Astrocyte (in vitro differentiated cells and primary cell): ENCODE data around the gene AIRE. TPM values are rescaled to one million over a fixed set of nuclear protein-coding genes. Genes with fewer than 3 reads are reported as not detected.
A peak's percentile ranks its signal among the peaks of the same experiment; 100 is the strongest.

Experiments
- DNase-seq: peaks from one replicate; pipeline ENCODE4 v3.0.0-alpha.2; 2010; ENCODE audit warnings: low read depth
- FAIRE-seq: peaks from 2 replicates; lab custom pipeline; 2011; peaks lifted over from hg19 to GRCh38; lab: Jason Lieb, UNC
- H2AFZ ChIP-seq: 2 replicates; pipeline ENCODE4 v1.6.0; 2012; ENCODE audit warnings: low read depth, low read length, inconsistent platforms
- H3K27ac ChIP-seq: 2 replicates; pipeline ENCODE4 v1.5.1; 2011; ENCODE audit warnings: low read depth, low read length, inconsistent platforms
- H3K27me3 ChIP-seq: 2 replicates; pipeline ENCODE4 v1.6.0; 2011; ENCODE audit warnings: low read length, inconsistent platforms; ENCODE audit not compliant: insufficient read depth
- H3K36me3 ChIP-seq: 2 replicates; pipeline ENCODE4 v1.5.1; 2011; ENCODE audit warnings: low read length, inconsistent platforms; ENCODE audit not compliant: insufficient read depth
- H3K4me1 ChIP-seq: 2 replicates; pipeline ENCODE4 v1.5.1; 2011; ENCODE audit warnings: low read length, inconsistent platforms; ENCODE audit not compliant: insufficient read depth
- H3K4me2 ChIP-seq: 2 replicates; pipeline ENCODE4 v1.6.0; 2012; ENCODE audit warnings: low read length, inconsistent platforms
- H3K4me3 ChIP-seq: 2 replicates; pipeline ENCODE4 v1.5.1; 2011; ENCODE audit warnings: low read depth, mild to moderate bottlenecking, low read length, inconsistent platforms; ENCODE audit not compliant: insufficient read depth
- H3K79me2 ChIP-seq: 2 replicates; pipeline ENCODE4 v1.6.0; 2012; ENCODE audit warnings: mild to moderate bottlenecking, low read length, inconsistent platforms; ENCODE audit not compliant: insufficient read depth
- H3K9ac ChIP-seq: 2 replicates; pipeline ENCODE4 v1.6.0; 2012; ENCODE audit warnings: mild to moderate bottlenecking, low read length, inconsistent platforms
- H3K9me3 ChIP-seq: 2 replicates; pipeline ENCODE4 v1.5.1; 2012; ENCODE audit warnings: low read depth, mild to moderate bottlenecking, low read length, inconsistent platforms; ENCODE audit not compliant: insufficient read depth
- H4K20me1 ChIP-seq: 2 replicates; pipeline ENCODE4 v1.6.0; 2012; ENCODE audit warnings: low read length, inconsistent platforms; ENCODE audit not compliant: insufficient read depth
- H3K27ac Mint-ChIP-seq: one replicate; pipeline ENCODE4 v1.8.0; 2021; ENCODE audit warnings: mild to moderate bottlenecking, mixed read lengths; ENCODE audit not compliant: unreplicated experiment
- H3K27me3 Mint-ChIP-seq: one replicate; pipeline ENCODE4 v1.8.0; 2021; ENCODE audit warnings: low read depth, mixed read lengths; ENCODE audit not compliant: unreplicated experiment
- H3K36me3 Mint-ChIP-seq: one replicate; pipeline ENCODE4 v1.8.0; 2021; ENCODE audit warnings: low read depth, mixed read lengths; ENCODE audit not compliant: unreplicated experiment
- H3K4me1 Mint-ChIP-seq: one replicate; pipeline ENCODE4 v1.8.0; 2021; ENCODE audit warnings: low read depth, mixed read lengths; ENCODE audit not compliant: unreplicated experiment
- H3K4me3 Mint-ChIP-seq: one replicate; pipeline ENCODE4 v1.8.0; 2021; ENCODE audit warnings: mild to moderate bottlenecking, moderate library complexity, mixed read lengths; ENCODE audit not compliant: unreplicated experiment
- H3K9me3 Mint-ChIP-seq: one replicate; pipeline ENCODE4 v1.8.0; 2021; ENCODE audit warnings: mild to moderate bottlenecking, mixed read lengths; ENCODE audit not compliant: unreplicated experiment
- EZH2 ChIP-seq: IDR thresholded peaks from 2 replicates; pipeline ENCODE4 v1.6.1; 2012; ENCODE audit warnings: mild to moderate bottlenecking, low read length, inconsistent platforms; ENCODE audit not compliant: insufficient read depth
- total RNA-seq: library from RNA; stranded (reverse); gene quantifications from 2 replicates; pipeline ENCODE4 v1.2.1, GENCODE V29; 2021
- TF ChIP-seq, protein P1 (sequence below): IDR thresholded peaks from 2 replicates; pipeline ENCODE4 v1.5.1; 2011; ENCODE audit warnings: low read depth, mild to moderate bottlenecking, inconsistent platforms, low read length, moderate library complexity; ENCODE audit not compliant: insufficient read depth

Gene AIRE
- total RNA-seq, 1 donor from 2014 or later = 0.07 TPM

DNA sequence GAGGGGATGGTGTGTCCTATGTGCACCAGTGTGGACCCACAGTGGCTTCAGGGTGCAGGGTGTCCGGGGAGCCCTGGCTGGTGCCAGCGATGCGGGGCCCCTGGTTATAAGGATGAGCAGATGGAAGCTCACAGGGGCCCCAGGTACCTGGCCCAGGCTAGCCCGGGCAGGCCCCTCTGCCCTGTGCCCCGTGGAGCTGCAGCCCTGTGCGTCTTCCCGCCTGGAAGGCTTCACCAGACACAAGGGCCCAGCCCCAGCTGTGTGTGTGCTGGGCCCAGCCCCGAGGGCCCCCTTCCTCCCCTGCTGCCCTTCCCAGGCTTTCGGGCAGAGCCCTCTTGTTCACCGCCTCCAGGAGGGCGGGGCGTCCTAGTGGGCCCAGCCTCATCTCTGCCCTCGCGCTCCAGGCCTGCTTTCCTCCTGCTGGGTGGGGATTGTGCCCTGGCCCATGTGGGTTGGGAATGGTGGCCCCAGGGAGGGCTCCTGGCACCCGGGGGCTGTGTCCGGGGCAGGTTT lies 30.1 kb downstream of the AIRE start:
- Histone ChIP-seq H3K36me3 (peaks cover 5% of the 10 kb centered on the region), H3K79me2 (no peaks in the 10 kb centered on the region), H3K9ac (no peak overlapping the region), H3K4me1 (no peaks in the 10 kb centered on the region), H3K27me3 (no peaks in the 10 kb centered on the region), H3K9me3 (no peaks in the 10 kb centered on the region), H2AFZ (no peak overlapping the region), H3K4me2 (no peak overlapping the region), H3K4me3 (no peak overlapping the region), H3K27ac (no peak overlapping the region), H4K20me1 (peaks cover 9% of the 10 kb centered on the region)
- FAIRE-seq (no peak), DNase-seq (no peak)
- Mint-ChIP-seq H3K4me3 (no peak overlapping the region), H3K4me1 (no peaks in the 10 kb centered on the region), H3K36me3 (peaks cover 6% of the 10 kb centered on the region), H3K27me3 (no peaks in the 10 kb centered on the region), H3K9me3 (no peaks in the 10 kb centered on the region), H3K27ac (peak overlapping the region; percentile 7)
- TF ChIP-seq, protein P1, sequence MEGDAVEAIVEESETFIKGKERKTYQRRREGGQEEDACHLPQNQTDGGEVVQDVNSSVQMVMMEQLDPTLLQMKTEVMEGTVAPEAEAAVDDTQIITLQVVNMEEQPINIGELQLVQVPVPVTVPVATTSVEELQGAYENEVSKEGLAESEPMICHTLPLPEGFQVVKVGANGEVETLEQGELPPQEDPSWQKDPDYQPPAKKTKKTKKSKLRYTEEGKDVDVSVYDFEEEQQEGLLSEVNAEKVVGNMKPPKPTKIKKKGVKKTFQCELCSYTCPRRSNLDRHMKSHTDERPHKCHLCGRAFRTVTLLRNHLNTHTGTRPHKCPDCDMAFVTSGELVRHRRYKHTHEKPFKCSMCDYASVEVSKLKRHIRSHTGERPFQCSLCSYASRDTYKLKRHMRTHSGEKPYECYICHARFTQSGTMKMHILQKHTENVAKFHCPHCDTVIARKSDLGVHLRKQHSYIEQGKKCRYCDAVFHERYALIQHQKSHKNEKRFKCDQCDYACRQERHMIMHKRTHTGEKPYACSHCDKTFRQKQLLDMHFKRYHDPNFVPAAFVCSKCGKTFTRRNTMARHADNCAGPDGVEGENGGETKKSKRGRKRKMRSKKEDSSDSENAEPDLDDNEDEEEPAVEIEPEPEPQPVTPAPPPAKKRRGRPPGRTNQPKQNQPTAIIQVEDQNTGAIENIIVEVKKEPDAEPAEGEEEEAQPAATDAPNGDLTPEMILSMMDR = no peak
- TF ChIP-seq EZH2 = no peak

DNA sequence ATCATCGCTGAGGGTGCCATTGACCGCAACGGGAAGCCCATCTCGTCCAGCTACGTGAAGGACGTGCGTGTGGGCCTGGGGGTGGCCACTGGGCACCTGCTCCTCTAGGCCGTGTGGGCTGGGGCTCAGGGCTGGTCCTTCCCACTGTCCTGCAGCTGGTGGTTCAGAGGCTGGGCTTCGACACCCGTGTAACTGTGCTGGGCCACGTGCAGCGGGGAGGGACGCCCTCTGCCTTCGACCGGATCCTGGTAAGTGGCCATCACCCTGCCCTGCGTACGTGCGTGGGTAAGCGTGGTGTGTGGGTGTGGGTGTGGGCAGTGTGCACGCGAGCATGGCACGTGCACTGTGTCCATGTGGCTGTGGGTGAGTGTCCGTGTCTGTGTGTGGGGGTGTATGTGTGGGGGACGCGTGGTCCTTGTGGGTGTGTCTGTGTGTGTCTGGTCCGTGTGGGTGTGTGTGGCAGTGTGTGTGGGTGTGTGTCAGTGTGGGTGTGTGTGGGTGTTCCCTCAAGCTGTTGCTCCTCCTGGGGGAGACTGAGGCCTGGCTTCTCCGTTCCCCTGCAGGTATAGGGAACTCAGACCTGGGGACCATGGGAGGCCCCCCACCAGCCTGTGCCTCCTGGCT lies 30.7 kb downstream of the AIRE start:
- Mint-ChIP-seq H3K9me3 (no peaks in the 10 kb centered on the region), H3K27ac (peak overlapping the region; percentile 77)

More for the DNA sequence above, 30.7 kb downstream of the AIRE start:
- no peaks in the 10 kb centered on the region for H3K9me3 ChIP-seq
- no peak for TF ChIP-seq EZH2
- TF ChIP-seq, protein P1 = no peak
- no peaks in the 10 kb centered on the region for H3K4me1 ChIP-seq
- peaks cover 4% of the 10 kb centered on the region for H4K20me1 ChIP-seq
- H3K27me3 Mint-ChIP-seq = no peaks in the 10 kb centered on the region
- FAIRE-seq (no peak), DNase-seq (no peak)
- H3K79me2 ChIP-seq = no peaks in the 10 kb centered on the region
- H3K27ac ChIP-seq = no peak overlapping the region
- no peak overlapping the region for H2AFZ ChIP-seq
- H3K4me3 Mint-ChIP-seq = no peak overlapping the region
- H3K4me1 Mint-ChIP-seq = no peaks in the 10 kb centered on the region
- no peaks in the 10 kb centered on the region for H3K27me3 ChIP-seq
- H3K4me3 ChIP-seq = no peak overlapping the region
- peaks cover 6% of the 10 kb centered on the region for H3K36me3 Mint-ChIP-seq
- H3K9ac ChIP-seq = no peak overlapping the region
- no peak overlapping the region for H3K4me2 ChIP-seq
- peaks cover under 1% of the 10 kb centered on the region for H3K36me3 ChIP-seq
